ENCODE results near the gene SLCO3A1. TPM values are rescaled to one million over a fixed set of nuclear protein-coding genes. Genes with fewer than 3 reads are reported as not detected.
"Not testable (repeated sequence)": the region's sequence is repeated elsewhere in the genome, so short reads cannot be mapped to it uniquely, and the experiment has no call there.

Gene SLCO3A1
- polyA plus RNA-seq, 1 donor, result 5.1 TPM

GRCh38 chr15:91940496-91941381 lies 87.2 kb downstream of the SLCO3A1 start:
- no peak for DNase-seq

- DNase-seq, result no peak
Measured at GRCh38 chr15:91941871-91942658, 88.6 kb downstream of the SLCO3A1 start.

- DNase-seq, result peak; percentile 79
Measured at GRCh38 chr15:91942720-91943394, 89.3 kb downstream of the SLCO3A1 start.

GRCh38 chr15:91944331-91944730 lies 90.8 kb downstream of the SLCO3A1 start:
- no peak for DNase-seq

- DNase-seq, result no peak
Measured at GRCh38 chr15:91945385-91945784, 91.9 kb downstream of the SLCO3A1 start.

GRCh38 chr15:91946075-91946474 lies 92.6 kb downstream of the SLCO3A1 start:
- DNase-seq, result no peak

GRCh38 chr15:91946581-91947292 lies 93.2 kb downstream of the SLCO3A1 start:
- DNase-seq, result no peak

GRCh38 chr15:91947293-91947679 lies 93.8 kb downstream of the SLCO3A1 start:
- DNase-seq, result no peak

- DNase-seq, result no peak
Measured at GRCh38 chr15:91947683-91948608, 94.4 kb downstream of the SLCO3A1 start.

- DNase-seq, result no peak
Measured at GRCh38 chr15:91949361-91949760, 95.9 kb downstream of the SLCO3A1 start.

- no peak for DNase-seq
Measured at GRCh38 chr15:91950054-91950453, 96.5 kb downstream of the SLCO3A1 start.

GRCh38 chr15:91950631-91951329 lies 97.3 kb downstream of the SLCO3A1 start:
- no peak for DNase-seq

- DNase-seq, result no peak
Measured at GRCh38 chr15:91952216-91952615, 98.7 kb downstream of the SLCO3A1 start.

GRCh38 chr15:91953432-91953831 lies 99.9 kb downstream of the SLCO3A1 start:
- no peak for DNase-seq

GRCh38 chr15:91954292-91954691 lies 100.8 kb downstream of the SLCO3A1 start:
- no peak for DNase-seq

GRCh38 chr15:91956026-91956723 lies 102.7 kb downstream of the SLCO3A1 start:
- DNase-seq, result no peak

- no peak for DNase-seq
Measured at GRCh38 chr15:91961357-91961756, 107.8 kb downstream of the SLCO3A1 start.

GRCh38 chr15:91963747-91964146 lies 110.2 kb downstream of the SLCO3A1 start:
- not testable (repeated sequence) for DNase-seq

- no peak for DNase-seq
Measured at GRCh38 chr15:91965501-91966193, 112.1 kb downstream of the SLCO3A1 start.

Data from hindlimb muscle (tissue), 1 donor.